Bronchial epithelial cell (primary cell): ENCODE measurements around the gene TEX22. TPM values are rescaled to one million over a fixed set of nuclear protein-coding genes. Genes with fewer than 3 reads are reported as not detected.

Source experiments
- DNase-seq: peaks from one replicate; pipeline ENCODE4 v3.0.0-alpha.2; 2010; ENCODE audit warnings: low read depth
- FAIRE-seq: peaks from 2 replicates; lab custom pipeline; 2011; peaks lifted over from hg19 to GRCh38; lab: Jason Lieb, UNC
- H3K27me3 ChIP-seq: 2 replicates; pipeline ENCODE4 v1.5.1; 2011; ENCODE audit warnings: low read length; ENCODE audit not compliant: control insufficient read depth, insufficient read depth
- H3K36me3 ChIP-seq: 2 replicates; pipeline ENCODE4 v1.5.1; 2011; ENCODE audit warnings: low read length; ENCODE audit not compliant: control insufficient read depth, insufficient read depth
- H3K4me3 ChIP-seq: 2 replicates; pipeline ENCODE4 v1.5.1; 2011; ENCODE audit warnings: mild to moderate bottlenecking, low read depth, low read length, control low read depth
- CTCF ChIP-seq: IDR thresholded peaks from 2 replicates; pipeline ENCODE4 v1.5.1; 2011; ENCODE audit warnings: mild to moderate bottlenecking, moderate library complexity, low read length, control low read depth, inconsistent platforms; ENCODE audit not compliant: insufficient read depth, severe bottlenecking
- total RNA-seq: library from RNA; depleted of rRNA; stranded (reverse); fragments of >200 nt; gene quantifications from 2 replicates; pipeline ENCODE4 v1.2.1, GENCODE V29; 2014

TEX22 gene
- total RNA-seq, 1 donor from 2014 or later = 1.8 TPM

- Histone ChIP-seq H3K27me3 (no peaks in the 10 kb centered on the region), H3K36me3 (peaks cover 7% of the 10 kb centered on the region), H3K4me3 (no peak overlapping the region)
- no peak for FAIRE-seq
- no peak for TF ChIP-seq CTCF
- no peak for DNase-seq
These were observed 6.8 kb upstream of the TEX22 start for GRCh38 chr14:105391541-105391940.

GRCh38 chr14:105392131-105393090 is 5.9 kb upstream of the TEX22 start:
- FAIRE-seq (no peak), DNase-seq (no peak)
- no peak for TF ChIP-seq CTCF
- H3K36me3 ChIP-seq = peaks cover 5% of the 10 kb centered on the region
- no peak overlapping the region for H3K4me3 ChIP-seq
- no peaks in the 10 kb centered on the region for H3K27me3 ChIP-seq

DNA sequence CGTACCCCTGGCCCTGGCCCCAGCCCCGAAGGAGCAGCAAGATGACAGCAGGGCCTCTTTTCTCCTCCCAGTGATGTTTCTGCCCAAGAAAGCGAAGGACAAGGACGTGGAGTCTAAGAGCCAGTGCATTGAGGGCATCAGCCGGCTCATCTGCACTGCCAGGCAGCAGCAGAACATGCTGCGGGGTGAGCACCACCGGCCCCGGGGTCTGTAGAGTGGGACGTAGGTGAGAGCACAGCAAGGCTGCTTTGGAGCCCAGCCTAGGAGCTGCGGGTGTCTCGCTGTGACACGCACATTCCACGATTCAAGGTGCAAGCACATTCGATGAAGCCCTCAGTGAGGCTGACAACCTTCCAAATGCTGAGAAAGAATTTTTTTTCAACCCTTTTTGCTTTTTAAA is 5.2 kb upstream of the TEX22 start:
- Histone ChIP-seq H3K4me3 (no peak overlapping the region), H3K27me3 (no peaks in the 10 kb centered on the region), H3K36me3 (peaks cover 4% of the 10 kb centered on the region)
- FAIRE-seq (no peak), DNase-seq (no peak)
- no peak for TF ChIP-seq CTCF

GRCh38 chr14:105394714-105395537 is 3.4 kb upstream of the TEX22 start:
- FAIRE-seq (no peak), DNase-seq (no peak)
- Histone ChIP-seq H3K27me3 (no peaks in the 10 kb centered on the region), H3K36me3 (peaks cover 10% of the 10 kb centered on the region), H3K4me3 (no peak overlapping the region)
- no peak for TF ChIP-seq CTCF

DNA sequence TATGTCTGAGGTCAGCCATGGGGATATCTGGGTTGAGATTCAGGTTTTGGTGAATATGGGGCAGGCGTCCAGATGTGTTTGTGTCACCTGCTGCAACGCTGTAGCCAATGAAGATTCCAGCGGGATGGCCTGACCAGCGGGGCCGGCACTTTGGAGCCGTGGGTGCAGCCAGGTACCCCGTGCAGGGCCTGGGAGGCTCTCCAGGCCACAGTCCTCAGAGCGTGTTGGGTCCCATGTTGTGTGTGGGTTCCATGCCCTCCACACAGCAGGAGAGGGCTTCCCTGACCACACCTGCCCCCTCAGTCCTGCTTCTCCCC is 2.8 kb upstream of the TEX22 start:
- no peaks in the 10 kb centered on the region for H3K27me3 ChIP-seq
- H3K36me3 ChIP-seq = peaks cover 14% of the 10 kb centered on the region
- TF ChIP-seq CTCF = no peak
- DNase-seq (no peak), FAIRE-seq (no peak)
- H3K4me3 ChIP-seq = no peak overlapping the region
